GM12891 (cell line): Measurements from ENCODE around the gene RS1. TPM values are rescaled to one million over a fixed set of nuclear protein-coding genes. Genes with fewer than 3 reads are reported as not detected.

Experiments
- DNase-seq: peaks from one replicate; pipeline ENCODE4 v3.0.0; 2011; ENCODE audit warnings: low spot score; ENCODE audit not compliant: insufficient read length
- FAIRE-seq: peaks from 2 replicates; lab custom pipeline; 2011; peaks lifted over from hg19 to GRCh38; lab: Jason Lieb, UNC
- PAX5 ChIP-seq: IDR thresholded peaks from 2 replicates; pipeline ENCODE4 v1.6.1; 2011; ENCODE audit warnings: low read length, moderate library complexity, mild to moderate bottlenecking; ENCODE audit not compliant: insufficient read depth, severe bottlenecking
- POLR2A ChIP-seq: IDR thresholded peaks from 2 replicates; pipeline ENCODE4 v1.6.1; 2011; ENCODE audit warnings: low read depth, low read length, control low read depth
- POLR2AphosphoS5 ChIP-seq: IDR thresholded peaks from 2 replicates; pipeline ENCODE4 v1.6.1; 2011; ENCODE audit warnings: low read depth, low read length, control low read depth
- POU2F2 ChIP-seq: IDR thresholded peaks from 2 replicates; pipeline ENCODE4 v1.6.1; 2011; ENCODE audit warnings: low read depth, mild to moderate bottlenecking, control low read depth, low read length, moderate library complexity
- SPI1 ChIP-seq: IDR thresholded peaks from 2 replicates; pipeline ENCODE4 v1.6.1; 2011; ENCODE audit warnings: low read depth, low read length, control low read depth
- TAF1 ChIP-seq: IDR thresholded peaks from 2 replicates; pipeline ENCODE4 v1.6.1; 2011; ENCODE audit warnings: low read depth, low read length, control low read depth
- polyA plus RNA-seq: library from polyadenylated mRNA; unstranded; fragments of >200 nt; gene quantifications from one replicate; pipeline ENCODE4 v1.2.1, GENCODE V29; 2012; ENCODE audit warnings: low read depth, missing spikeins, inconsistent platforms; ENCODE audit not compliant: missing spikeins

RS1 gene
- 0.05 TPM for polyA plus RNA-seq

DNA sequence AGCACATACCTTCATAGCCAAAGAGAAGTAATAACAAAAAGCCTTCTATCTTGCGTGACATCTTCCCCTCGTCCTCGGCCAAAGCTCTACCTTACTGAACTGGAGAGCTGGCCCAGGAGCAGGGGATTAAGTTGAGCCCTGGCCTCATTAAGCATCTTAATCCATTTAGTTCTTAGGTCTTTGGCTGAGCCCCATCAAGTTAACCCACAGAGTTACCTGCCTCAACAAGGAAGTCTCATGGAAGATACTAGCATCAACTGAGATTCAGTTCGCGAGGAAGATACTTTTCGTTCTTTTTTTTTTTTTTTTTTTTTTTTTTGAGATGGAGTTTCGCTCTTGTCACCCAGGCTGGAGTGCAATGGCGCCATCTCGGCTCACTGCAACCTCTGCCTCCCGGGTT, at the start of gene RS1:
Gene RS1, minus strand, starts transcription at position 101 of the 400 bp plus-strand sequence. Its CDS starts 40 bp downstream, at position 61.
- TF ChIP-seq POLR2A: no peak
- TF ChIP-seq POLR2AphosphoS5: no peak
- TF ChIP-seq SPI1: no peak
- TF ChIP-seq TAF1: no peak
- no peak for TF ChIP-seq POU2F2
- TF ChIP-seq PAX5: no peak

DNA sequence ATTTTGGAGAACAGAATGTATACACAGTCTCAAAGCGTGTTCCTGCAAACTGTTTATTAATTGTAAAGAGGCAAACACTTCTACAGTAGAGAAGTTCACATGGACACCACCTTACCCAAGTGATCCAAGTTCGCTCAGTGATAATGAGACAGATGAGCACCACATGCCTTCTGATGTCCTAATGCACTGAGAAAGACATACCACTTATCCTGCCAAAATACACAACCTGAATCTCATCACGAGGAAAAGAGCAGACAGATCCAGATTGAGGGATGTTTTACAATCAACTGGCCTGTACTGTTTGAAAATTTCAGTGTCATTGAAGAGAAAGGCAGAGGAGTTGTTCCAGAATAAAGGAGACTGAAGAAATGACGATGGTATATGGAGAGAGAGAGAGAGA, 47.9 kb upstream of the RS1 start:
- TF ChIP-seq POLR2AphosphoS5 (no peak), POU2F2 (no peak), SPI1 (no peak), POLR2A (no peak), PAX5 (no peak), TAF1 (no peak)
- DNase-seq (no peak), FAIRE-seq (no peak)

More for the DNA sequence above, at the start of gene RS1:
- no peak for FAIRE-seq
- no peak for DNase-seq

DNA sequence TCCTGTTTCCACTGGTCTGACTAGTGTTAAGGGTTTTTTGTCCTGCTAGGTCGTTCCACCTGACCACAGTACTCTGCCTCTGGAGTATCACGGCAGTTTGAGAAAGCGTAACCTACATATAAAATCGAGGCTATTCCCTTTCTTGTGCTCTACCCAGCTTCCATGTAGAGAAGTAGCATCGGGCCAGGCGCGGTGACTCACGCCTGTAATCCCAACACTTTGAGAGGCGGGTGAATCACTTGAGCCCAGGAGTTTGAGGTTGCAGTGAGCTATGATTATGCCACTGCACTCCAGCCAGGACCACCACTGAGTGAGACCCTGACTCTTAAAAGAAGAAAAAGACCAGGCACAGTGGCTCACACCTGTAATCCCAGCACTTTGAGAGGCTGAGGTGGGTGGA, 43.0 kb upstream of the RS1 start:
- DNase-seq: no peak
- TF ChIP-seq POU2F2: no peak
- no peak for TF ChIP-seq PAX5
- no peak for TF ChIP-seq POLR2AphosphoS5
- no peak for TF ChIP-seq SPI1
- no peak for TF ChIP-seq TAF1
- no peak for TF ChIP-seq POLR2A
- no peak for FAIRE-seq

DNA sequence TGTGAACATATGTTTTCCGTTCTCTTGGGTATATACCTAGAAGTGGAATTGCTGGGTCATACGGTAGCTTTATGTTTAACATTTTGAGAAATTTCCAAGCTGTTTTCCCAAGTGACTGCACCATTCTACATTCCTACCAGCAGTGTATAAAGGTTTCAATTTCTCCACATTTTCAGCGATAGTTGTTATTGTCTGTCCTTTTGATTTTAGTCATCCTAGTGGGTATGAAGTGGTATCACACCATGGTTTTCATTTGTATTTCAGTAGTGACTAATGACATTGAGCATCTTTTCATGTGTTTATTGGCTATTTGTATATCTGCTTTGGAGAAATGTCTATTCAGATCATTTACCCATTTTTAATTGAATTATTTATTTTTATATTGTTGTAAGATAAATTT, 37.9 kb upstream of the RS1 start:
- DNase-seq (no peak), FAIRE-seq (no peak)
- TF ChIP-seq POLR2AphosphoS5: no peak
- no peak for TF ChIP-seq POU2F2
- no peak for TF ChIP-seq TAF1
- no peak for TF ChIP-seq SPI1
- no peak for TF ChIP-seq POLR2A
- no peak for TF ChIP-seq PAX5

GRCh38 chrX:18707426-18708049, 35.6 kb upstream of the RS1 start, which contains the start of gene PPEF1:
Gene PPEF1 (plus strand): TSS chrX:18707645. CDS start chrX:18707781, 136 bp downstream.
- no peak for DNase-seq
- peak; percentile 66 for FAIRE-seq
- TF ChIP-seq POLR2A (no peak), POLR2AphosphoS5 (no peak), PAX5 (no peak), TAF1 (no peak), SPI1 (no peak), POU2F2 (no peak)

DNA sequence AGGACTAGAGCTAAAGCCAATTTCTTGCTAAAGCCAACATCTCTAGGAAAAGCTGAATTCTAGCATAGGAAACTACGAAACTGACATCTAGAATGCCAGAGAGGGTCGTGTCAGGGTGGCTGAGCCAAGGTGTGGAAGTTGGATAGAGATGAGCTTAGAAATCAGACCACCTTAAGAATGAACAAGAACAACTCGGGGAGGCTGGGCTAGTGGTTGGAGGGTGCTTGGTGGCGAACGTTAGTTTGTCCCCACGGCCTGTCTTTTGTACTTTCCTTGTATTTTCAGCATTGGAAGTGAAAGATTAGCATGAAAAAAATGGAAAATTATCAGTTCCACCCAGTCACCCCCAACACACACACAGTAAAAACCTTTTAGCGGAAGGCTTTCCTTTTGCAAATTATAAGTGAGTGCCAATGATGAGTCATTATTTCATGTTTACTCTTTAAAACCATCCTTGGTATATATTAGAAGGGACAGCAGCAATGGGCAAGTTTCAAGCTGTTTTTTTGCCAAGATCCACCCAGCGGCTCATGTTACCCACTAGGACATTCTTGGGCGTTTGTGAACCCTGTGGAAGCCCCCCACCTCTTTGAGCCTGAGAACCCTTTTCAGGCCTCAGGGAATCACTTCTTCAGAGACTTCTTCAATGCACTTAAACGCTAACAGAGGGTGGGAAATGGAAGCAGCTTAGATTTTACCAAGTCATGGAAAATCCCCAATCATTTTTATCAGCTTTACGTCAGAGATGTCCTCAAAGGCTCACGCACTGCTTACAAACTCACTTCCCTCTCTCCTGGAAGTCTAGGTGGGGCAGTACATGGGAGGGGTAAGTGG, 30.7 kb upstream of the RS1 start:
- DNase-seq (no peak), FAIRE-seq (no peak)
- TF ChIP-seq PAX5 (no peak), POU2F2 (no peak), POLR2A (no peak), POLR2AphosphoS5 (no peak), TAF1 (no peak), SPI1 (no peak)

- peak; percentile 16 for FAIRE-seq
- TF ChIP-seq POU2F2: no peak
- TF ChIP-seq SPI1: no peak
- TF ChIP-seq POLR2AphosphoS5: no peak
- TF ChIP-seq TAF1: no peak
- TF ChIP-seq POLR2A: no peak
- TF ChIP-seq PAX5: no peak
- DNase-seq: no peak
Observed at GRCh38 chrX:18701621-18702361, 29.9 kb upstream of the RS1 start.

DNA sequence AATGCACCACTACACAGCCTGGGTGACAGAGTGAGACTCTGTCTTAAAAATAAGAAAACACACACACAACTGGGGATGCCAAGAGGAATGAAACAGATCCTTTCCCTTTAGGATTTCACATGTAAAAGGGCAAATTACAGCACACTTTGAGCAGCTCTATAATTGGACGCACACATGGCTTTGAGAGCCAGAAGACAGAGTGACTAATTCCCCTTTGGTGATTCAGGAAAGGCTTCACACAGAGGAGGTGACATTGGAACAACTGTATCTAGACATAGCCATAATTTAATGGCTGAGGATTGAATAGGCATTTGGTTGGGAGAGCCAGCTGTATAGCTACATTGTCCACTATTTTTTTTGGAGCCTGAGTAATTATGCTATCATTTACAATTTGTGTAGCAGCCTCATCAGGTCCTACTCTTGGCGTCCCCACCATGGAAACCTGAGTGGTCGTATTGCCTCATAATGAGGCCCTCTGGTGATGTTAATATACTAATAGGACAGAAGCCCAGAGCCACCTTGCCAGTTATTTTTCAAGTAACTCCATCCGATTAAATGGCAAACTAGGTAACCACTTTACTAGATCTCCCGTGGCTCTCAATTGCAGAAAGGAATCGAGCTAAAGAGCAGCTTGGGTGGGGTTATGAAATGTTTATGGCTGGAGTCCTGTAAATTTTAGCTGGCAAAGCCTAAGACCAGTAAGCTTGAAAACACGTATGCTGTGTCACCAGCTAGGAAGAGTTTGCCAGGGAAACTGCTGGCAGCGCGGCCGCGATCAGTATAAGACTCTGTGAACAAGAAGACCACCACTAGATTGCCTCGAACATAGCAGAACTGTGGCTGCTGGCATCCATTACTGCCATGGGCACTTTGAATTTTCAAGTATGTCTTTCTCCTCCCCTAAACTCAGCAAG, 27.1 kb upstream of the RS1 start:
- DNase-seq (no peak), FAIRE-seq (no peak)
- TF ChIP-seq SPI1 (no peak), TAF1 (no peak), POLR2AphosphoS5 (no peak), POLR2A (no peak), POU2F2 (no peak), PAX5 (no peak)
